Bronchial epithelial cell (primary cell): ENCODE results near the gene ADAMTSL3. TPM values are rescaled to one million over a fixed set of nuclear protein-coding genes. Genes with fewer than 3 reads are reported as not detected.

ENCODE experiments used
- DNase-seq: peaks from one replicate; pipeline ENCODE4 v3.0.0-alpha.2; 2010; ENCODE audit warnings: low read depth
- FAIRE-seq: peaks from 2 replicates; lab custom pipeline; 2011; peaks lifted over from hg19 to GRCh38; lab: Jason Lieb, UNC
- H3K27me3 ChIP-seq: 2 replicates; pipeline ENCODE4 v1.5.1; 2011; ENCODE audit warnings: low read length; ENCODE audit not compliant: control insufficient read depth, insufficient read depth
- H3K36me3 ChIP-seq: 2 replicates; pipeline ENCODE4 v1.5.1; 2011; ENCODE audit warnings: low read length; ENCODE audit not compliant: control insufficient read depth, insufficient read depth
- H3K4me3 ChIP-seq: 2 replicates; pipeline ENCODE4 v1.5.1; 2011; ENCODE audit warnings: mild to moderate bottlenecking, low read depth, low read length, control low read depth
- CTCF ChIP-seq: IDR thresholded peaks from 2 replicates; pipeline ENCODE4 v1.5.1; 2011; ENCODE audit warnings: mild to moderate bottlenecking, moderate library complexity, low read length, control low read depth, inconsistent platforms; ENCODE audit not compliant: insufficient read depth, severe bottlenecking
- total RNA-seq: library from RNA; depleted of rRNA; stranded (reverse); fragments of >200 nt; gene quantifications from 2 replicates; pipeline ENCODE4 v1.2.1, GENCODE V29; 2014

Gene ADAMTSL3
- total RNA-seq, 1 donor from 2014 or later: 0.79 TPM

DNA sequence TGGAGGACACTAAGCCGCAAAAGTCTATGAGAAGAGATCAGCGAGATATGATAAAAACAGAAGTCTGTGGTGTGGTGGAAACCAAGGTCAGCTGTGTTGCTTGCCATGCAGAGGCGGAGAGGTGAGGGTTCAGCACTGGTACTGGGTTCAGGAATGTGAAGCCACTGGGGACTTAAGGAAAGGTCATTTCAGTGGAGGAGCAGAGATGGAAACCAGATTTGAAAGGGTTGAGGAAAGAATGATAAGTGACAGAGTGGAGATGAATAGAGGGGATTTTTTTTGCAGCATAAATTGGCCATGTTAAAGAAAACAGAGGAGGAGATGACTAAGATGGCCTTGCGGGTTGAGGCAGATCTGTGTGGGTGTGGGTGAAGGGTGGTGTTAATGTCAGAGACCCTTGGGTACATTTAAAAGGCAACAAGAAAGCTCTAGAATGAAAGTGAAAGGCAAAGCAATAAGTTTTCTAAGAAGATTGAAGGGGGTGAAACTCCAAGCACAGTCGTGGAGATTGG, 265.5 kb downstream of the ADAMTSL3 start:
- no peak for TF ChIP-seq CTCF
- no peak overlapping the region for H3K4me3 ChIP-seq
- H3K36me3 ChIP-seq: no peaks in the 10 kb centered on the region
- no peak for FAIRE-seq
- H3K27me3 ChIP-seq: no peaks in the 10 kb centered on the region
- DNase-seq: peak; percentile 64

- FAIRE-seq: no peak
- H3K36me3 ChIP-seq: no peaks in the 10 kb centered on the region
Measured at GRCh38 chr15:83919978-83920510, 266.1 kb downstream of the ADAMTSL3 start.

GRCh38 chr15:83922649-83923294, 268.8 kb downstream of the ADAMTSL3 start:
- no peak overlapping the region for H3K4me3 ChIP-seq
- DNase-seq (no peak), FAIRE-seq (no peak)
- H3K36me3 ChIP-seq: no peaks in the 10 kb centered on the region
- H3K27me3 ChIP-seq: no peaks in the 10 kb centered on the region
- no peak for TF ChIP-seq CTCF

More at GRCh38 chr15:83919978-83920510, 266.1 kb downstream of the ADAMTSL3 start:
- no peaks in the 10 kb centered on the region for H3K27me3 ChIP-seq
- no peak for TF ChIP-seq CTCF
- H3K4me3 ChIP-seq: no peak overlapping the region
- no peak for DNase-seq

- no peak for FAIRE-seq
- no peak overlapping the region for H3K4me3 ChIP-seq
- no peaks in the 10 kb centered on the region for H3K27me3 ChIP-seq
- no peaks in the 10 kb centered on the region for H3K36me3 ChIP-seq
- TF ChIP-seq CTCF: no peak
- peak; percentile 68 for DNase-seq
Measured at GRCh38 chr15:83926116-83926515, 272.2 kb downstream of the ADAMTSL3 start.

DNA sequence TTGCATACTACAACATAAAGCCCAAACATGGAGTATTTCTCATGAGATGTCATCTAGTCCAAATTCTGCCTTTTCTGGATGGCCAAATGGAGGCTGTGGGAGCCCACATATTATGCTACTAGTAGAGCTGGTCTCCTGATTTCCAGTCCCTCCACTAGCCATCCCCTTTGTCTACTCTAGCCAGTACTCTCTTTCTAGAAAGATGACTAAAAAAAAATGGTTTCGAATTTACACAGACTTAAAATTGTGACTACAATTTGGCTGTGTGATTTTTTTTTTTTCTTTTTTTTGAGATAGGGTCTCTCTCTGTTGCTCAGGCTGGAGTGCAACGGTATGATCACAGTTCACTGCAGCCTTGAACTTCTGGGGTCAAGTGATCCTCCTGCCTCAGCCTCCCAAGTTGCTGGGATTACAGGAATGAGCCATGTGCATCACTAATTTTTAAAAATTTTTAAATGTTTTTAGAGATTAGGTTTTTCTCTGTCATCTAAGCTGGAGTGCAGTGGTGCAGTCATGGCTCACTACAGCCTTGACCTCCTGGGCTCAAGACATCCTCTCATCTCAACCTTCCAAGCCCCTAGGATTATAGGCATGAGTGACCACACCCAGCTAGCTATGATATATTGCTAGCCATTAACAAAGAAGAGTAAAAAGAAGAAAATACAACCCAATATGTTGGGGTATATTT, 273.9 kb downstream of the ADAMTSL3 start:
- no peak for FAIRE-seq
- no peak for TF ChIP-seq CTCF
- H3K27me3 ChIP-seq: no peaks in the 10 kb centered on the region

More for the DNA sequence above, 273.9 kb downstream of the ADAMTSL3 start:
- H3K36me3 ChIP-seq: no peaks in the 10 kb centered on the region
- H3K4me3 ChIP-seq: no peak overlapping the region
- DNase-seq: no peak
